SH-SY5Y (cell line): ENCODE data around the gene ADAMTS14.

Source experiments
- GATA2 ChIP-seq: IDR thresholded peaks from 2 replicates; pipeline ENCODE4 v1.6.1; 2011; ENCODE audit warnings: mild to moderate bottlenecking, low read depth, low read length
- GATA3 ChIP-seq: IDR thresholded peaks from 2 replicates; pipeline ENCODE4 v1.6.1; 2011; ENCODE audit warnings: low read depth, mild to moderate bottlenecking, low read length, moderate library complexity

- TF ChIP-seq GATA2 (no peak), GATA3 (no peak)
Measured at GRCh38 chr10:70799124-70799523, 126.8 kb downstream of the ADAMTS14 start.
